ENCODE measurements around the gene BPGM. TPM values are rescaled to one million over a fixed set of nuclear protein-coding genes. Genes with fewer than 3 reads are reported as not detected.

Gene BPGM
- total RNA-seq, result 10 to 100 TPM; 10.5 to 10.6 TPM

DNA sequence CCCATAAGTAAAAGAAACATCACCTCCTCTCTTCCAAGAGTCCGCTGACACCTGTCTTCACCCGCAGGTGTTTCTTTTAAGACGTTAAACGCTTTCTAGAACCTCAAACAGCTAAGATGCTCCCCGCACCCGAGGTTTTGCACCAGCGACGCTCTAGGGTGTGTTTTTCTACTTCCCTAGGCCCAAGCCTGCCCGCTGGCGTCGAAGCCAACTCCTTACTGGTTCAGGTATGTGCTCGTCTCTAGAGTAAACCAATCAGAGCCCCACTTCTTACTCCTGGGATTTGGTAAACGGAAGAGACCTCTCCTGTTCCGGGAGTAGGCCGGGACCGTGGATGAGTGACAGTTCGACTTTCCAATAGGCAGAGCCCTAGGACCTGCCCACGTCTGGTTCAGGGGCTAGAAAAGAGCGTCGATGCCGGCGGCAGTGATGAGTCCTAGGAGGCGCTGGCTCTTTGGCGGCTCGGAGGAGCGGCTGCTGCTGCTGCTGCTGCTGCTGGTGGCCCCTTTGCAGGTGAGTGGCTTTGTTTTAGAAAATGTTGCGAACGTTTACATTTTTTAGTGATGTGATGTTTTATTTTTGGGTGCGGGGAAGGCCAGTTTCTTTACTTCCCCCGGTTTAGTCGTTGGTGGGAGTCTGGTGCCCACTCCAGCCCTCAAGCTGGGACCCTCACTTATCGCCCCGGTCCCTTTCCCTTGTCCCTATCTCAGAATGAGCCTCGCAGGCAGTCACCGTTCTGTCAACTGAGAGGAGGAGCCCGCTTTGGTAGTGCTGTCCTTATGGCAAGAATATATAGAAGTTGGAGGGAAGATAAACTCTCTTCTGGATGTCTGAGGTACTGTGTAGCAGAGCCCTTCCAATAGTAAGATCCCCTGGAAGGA lies at the start of gene BPGM:
TSS of gene BPGM (plus strand) at position 429 of the 881 bp plus-strand sequence. CDS start 14,655 bp downstream, outside the sequence.
- Histone ChIP-seq H3K9me3 (no peaks in the 10 kb centered on the region), H3K9ac (ENCODE audit: low read depth in 2 of 2, low read length in 2 of 2) (peak within 1 kb of the TSS; percentile 76 to 92), H3K4me3 (peak within 1 kb of the TSS; percentile 84), H3K36me3 (no peaks in the 10 kb centered on the region), H3K4me1 (no peaks in the 10 kb centered on the region), H3K27me3 (no peaks in the 10 kb centered on the region), H3K27ac (peak within 1 kb of the TSS; percentile 80)
- intact Hi-C loops (cut with DNase I), result no loop called here
- TF ChIP-seq, protein P1, sequence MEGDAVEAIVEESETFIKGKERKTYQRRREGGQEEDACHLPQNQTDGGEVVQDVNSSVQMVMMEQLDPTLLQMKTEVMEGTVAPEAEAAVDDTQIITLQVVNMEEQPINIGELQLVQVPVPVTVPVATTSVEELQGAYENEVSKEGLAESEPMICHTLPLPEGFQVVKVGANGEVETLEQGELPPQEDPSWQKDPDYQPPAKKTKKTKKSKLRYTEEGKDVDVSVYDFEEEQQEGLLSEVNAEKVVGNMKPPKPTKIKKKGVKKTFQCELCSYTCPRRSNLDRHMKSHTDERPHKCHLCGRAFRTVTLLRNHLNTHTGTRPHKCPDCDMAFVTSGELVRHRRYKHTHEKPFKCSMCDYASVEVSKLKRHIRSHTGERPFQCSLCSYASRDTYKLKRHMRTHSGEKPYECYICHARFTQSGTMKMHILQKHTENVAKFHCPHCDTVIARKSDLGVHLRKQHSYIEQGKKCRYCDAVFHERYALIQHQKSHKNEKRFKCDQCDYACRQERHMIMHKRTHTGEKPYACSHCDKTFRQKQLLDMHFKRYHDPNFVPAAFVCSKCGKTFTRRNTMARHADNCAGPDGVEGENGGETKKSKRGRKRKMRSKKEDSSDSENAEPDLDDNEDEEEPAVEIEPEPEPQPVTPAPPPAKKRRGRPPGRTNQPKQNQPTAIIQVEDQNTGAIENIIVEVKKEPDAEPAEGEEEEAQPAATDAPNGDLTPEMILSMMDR (IDR thresholded peaks at IDR 0.05), result no peak
- peak; percentile 99 for DNase-seq

DNA sequence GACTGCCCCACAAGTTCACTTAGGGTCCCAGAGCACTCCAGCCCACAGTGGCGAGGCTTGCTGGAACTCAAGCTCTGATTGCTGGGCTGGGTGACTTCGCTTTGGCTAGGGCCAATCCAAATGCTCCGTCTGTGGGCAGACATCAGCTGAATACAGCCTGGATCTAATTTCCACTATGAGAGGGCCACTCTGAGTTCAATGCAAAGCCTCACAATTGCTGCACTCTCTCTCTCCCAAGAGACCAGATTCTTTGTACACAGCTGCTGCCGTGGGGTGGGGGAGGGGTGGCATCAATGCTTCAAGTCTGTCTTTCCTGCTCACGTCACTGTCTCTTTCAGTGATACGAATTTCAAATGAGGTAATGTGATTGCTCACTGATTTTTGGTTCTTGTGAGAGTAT lies 47.3 kb upstream of the BPGM start:
- no peak overlapping the region for H3K9ac ChIP-seq (ENCODE audit: low read depth in 2 of 2, low read length in 2 of 2)
- no peaks in the 10 kb centered on the region for H3K9me3 ChIP-seq
- DNase-seq, result no peak

DNA sequence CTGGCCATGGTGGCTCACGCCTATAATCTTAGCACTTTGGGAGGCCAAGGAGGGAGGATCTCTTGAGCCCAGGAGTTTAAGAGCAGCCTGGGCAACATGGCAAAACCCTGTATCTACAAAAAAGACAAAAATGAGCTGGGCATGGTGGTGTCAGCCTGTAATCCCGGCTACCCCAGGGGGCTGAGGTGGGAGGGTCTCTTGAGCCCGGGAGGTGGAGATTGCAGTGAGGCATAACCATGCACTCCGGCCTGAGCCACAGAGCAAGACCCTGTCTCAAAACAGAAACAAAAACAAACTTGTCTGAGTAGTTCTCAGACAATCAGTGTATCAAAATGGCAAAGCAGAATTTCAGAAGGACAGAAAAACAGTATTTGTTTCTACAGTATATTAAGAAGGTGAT lies 45.2 kb upstream of the BPGM start:
- H3K27ac ChIP-seq, result no peak overlapping the region
- H3K4me3 ChIP-seq, result no peak overlapping the region
- no peak for DNase-seq
- TF ChIP-seq, protein P1 (IDR thresholded peaks at IDR 0.05), result no peak
- H3K27me3 ChIP-seq, result no peaks in the 10 kb centered on the region
- H3K9ac ChIP-seq (ENCODE audit: low read depth in 2 of 2, low read length in 2 of 2), result no peak overlapping the region
- no peaks in the 10 kb centered on the region for H3K4me1 ChIP-seq
- H3K9me3 ChIP-seq, result no peaks in the 10 kb centered on the region
- no peaks in the 10 kb centered on the region for H3K36me3 ChIP-seq
- intact Hi-C loops (cut with DNase I), result no loop called here

More for the DNA sequence above, 47.3 kb upstream of the BPGM start:
- H3K27ac ChIP-seq, result no peak overlapping the region
- H3K4me3 ChIP-seq, result no peak overlapping the region
- no peaks in the 10 kb centered on the region for H3K27me3 ChIP-seq
- H3K4me1 ChIP-seq, result no peaks in the 10 kb centered on the region
- TF ChIP-seq, protein P1 (IDR thresholded peaks at IDR 0.05), result no peak
- H3K36me3 ChIP-seq, result no peaks in the 10 kb centered on the region
- intact Hi-C loops (cut with DNase I), result no loop called here

DNA sequence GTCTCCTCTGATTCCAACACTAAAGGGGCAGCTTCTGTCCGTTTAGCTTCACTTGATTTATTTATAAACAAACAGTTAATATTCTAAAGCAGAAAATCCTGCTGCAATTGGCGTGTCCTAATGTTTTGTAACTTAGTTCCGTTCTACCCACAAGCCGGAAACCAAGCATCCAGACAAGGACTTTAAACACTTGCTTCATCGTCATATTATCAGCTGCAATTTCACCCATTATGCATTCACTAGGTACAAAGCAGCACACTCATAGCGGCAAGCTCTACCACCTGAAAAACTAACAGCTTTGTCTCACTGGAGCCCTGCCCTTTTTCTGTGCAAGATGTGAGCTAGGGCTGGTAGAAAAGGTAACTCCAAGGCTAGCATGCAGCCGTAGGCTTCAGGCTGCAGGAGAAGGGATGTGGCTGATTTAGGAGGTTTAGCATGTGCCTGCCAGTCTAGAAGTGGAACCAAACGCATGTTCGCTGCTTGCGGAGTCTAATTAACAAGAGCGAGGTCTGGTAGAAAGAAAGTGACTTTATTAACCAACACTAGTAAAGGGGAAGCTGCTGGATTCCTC lies 43.7 kb upstream of the BPGM start:
- TF ChIP-seq, protein P1 (IDR thresholded peaks at IDR 0.05), result no peak

DNA sequence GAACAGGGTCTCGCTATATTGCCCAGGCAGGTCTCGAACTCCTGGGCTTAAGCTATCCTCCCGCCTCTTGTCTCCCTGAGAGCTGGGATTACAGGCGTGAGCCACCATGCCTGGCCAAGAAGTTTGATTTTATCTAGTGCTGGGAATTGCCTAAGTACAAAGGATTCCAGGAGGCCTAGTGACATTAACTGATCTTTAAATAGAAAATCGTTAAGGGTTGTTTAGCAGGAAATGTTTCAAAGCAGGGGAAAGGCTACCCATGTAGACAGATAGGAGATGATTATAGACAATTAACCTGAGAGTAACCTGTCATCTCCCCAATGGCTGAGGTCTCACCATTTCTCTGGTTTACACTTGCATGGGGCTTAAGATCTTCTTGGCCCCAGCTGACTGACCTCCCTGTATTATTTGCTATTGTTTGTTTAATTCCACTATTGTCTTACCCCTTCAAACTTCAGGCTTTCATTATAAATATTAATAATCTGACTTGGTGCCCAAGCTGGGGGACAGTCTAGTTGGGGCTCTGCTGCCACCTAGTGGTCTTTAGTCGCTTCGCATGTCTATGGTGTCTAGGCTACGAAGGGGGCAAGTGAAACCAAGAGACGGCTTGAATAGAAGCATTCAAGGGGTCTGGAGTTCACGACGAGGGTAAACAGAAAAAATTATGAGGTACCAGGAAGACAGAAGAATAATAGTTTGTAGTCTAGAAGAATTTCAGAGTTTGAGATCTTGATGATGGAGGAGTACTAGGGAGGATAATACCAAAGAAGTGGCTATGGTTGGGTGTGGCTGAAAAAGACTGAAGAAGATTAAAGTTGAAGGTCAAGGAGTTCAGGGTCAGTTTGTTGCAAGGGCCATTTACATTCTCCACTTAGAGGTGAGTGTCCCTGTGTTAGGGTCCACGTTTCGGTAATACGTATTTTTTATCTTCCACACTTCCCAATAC lies 40.4 kb upstream of the BPGM start:
- no peak overlapping the region for H3K4me3 ChIP-seq
- TF ChIP-seq, protein P1 (IDR thresholded peaks at IDR 0.05), result peak; percentile 93

More for the DNA sequence above, 43.7 kb upstream of the BPGM start:
- no peaks in the 10 kb centered on the region for H3K9me3 ChIP-seq
- H3K36me3 ChIP-seq, result no peaks in the 10 kb centered on the region
- H3K9ac ChIP-seq (ENCODE audit: low read depth in 2 of 2, low read length in 2 of 2), result no peak overlapping the region
- intact Hi-C loops (cut with DNase I), result no loop called here
- no peaks in the 10 kb centered on the region for H3K27me3 ChIP-seq
- DNase-seq, result peak; percentile 19
- no peak overlapping the region for H3K4me3 ChIP-seq
- H3K4me1 ChIP-seq, result no peaks in the 10 kb centered on the region
- no peak overlapping the region for H3K27ac ChIP-seq

More for the DNA sequence above, 40.4 kb upstream of the BPGM start:
- intact Hi-C loops (cut with DNase I), result loop anchor here (2.0 to 5.0 kb wide), 2 partner anchors 91 to 174 kb away; no protein-coding TSS in a partner anchor
- H3K27me3 ChIP-seq, result no peaks in the 10 kb centered on the region
- H3K4me1 ChIP-seq, result no peaks in the 10 kb centered on the region
- no peaks in the 10 kb centered on the region for H3K9me3 ChIP-seq
- H3K36me3 ChIP-seq, result no peaks in the 10 kb centered on the region
- no peak overlapping the region for H3K27ac ChIP-seq
- DNase-seq, result peak; percentile 64
- no peak overlapping the region for H3K9ac ChIP-seq (ENCODE audit: low read depth in 2 of 2, low read length in 2 of 2)

Data from colonic mucosa (tissue), 4 donors.